HG03025 (cell line): ENCODE data around the gene DDR2.
"Not testable (repeated sequence)": the region's sequence is repeated elsewhere in the genome, so short reads cannot be mapped to it uniquely, and the experiment has no call there.

ENCODE experiments used
- ATAC-seq: cut with Tn5 transposase; IDR thresholded peaks from one replicate; pipeline ENCODE4 v1.9.1; 2021; ENCODE audit warnings: mild to moderate bottlenecking, moderate library complexity; ENCODE audit not compliant: unreplicated experiment, low FRiP score

Gene DDR2

GRCh38 chr1:162717548-162718184 lies 85.4 kb downstream of the DDR2 start:
- ATAC-seq, result no peak

GRCh38 chr1:162719678-162720077 lies 87.4 kb downstream of the DDR2 start:
- ATAC-seq, result no peak

- no peak for ATAC-seq
Measured at GRCh38 chr1:162720996-162721395, 88.7 kb downstream of the DDR2 start.

- no peak for ATAC-seq
Measured at GRCh38 chr1:162721471-162721870, 89.2 kb downstream of the DDR2 start.

- no peak for ATAC-seq
Measured at GRCh38 chr1:162722036-162722435, 89.8 kb downstream of the DDR2 start.

GRCh38 chr1:162724583-162725120 lies 92.4 kb downstream of the DDR2 start:
- ATAC-seq, result no peak

GRCh38 chr1:162725301-162725837 lies 93.1 kb downstream of the DDR2 start:
- no peak for ATAC-seq

GRCh38 chr1:162726555-162726954 lies 94.3 kb downstream of the DDR2 start:
- ATAC-seq, result no peak

- not testable (repeated sequence) for ATAC-seq
Measured at GRCh38 chr1:162727493-162727892, 95.2 kb downstream of the DDR2 start.

GRCh38 chr1:162728573-162728972 lies 96.3 kb downstream of the DDR2 start:
- no peak for ATAC-seq

- ATAC-seq, result not testable (repeated sequence)
Measured at GRCh38 chr1:162729195-162729774, 97.0 kb downstream of the DDR2 start.

GRCh38 chr1:162732094-162732493 lies 99.8 kb downstream of the DDR2 start:
- no peak for ATAC-seq

- no peak for ATAC-seq
Measured at GRCh38 chr1:162732566-162733335, 100.5 kb downstream of the DDR2 start.

GRCh38 chr1:162733336-162733590 lies 101.0 kb downstream of the DDR2 start:
- ATAC-seq, result no peak

- no peak for ATAC-seq
Measured at GRCh38 chr1:162734047-162734446, 101.8 kb downstream of the DDR2 start.

GRCh38 chr1:162736184-162736583 lies 103.9 kb downstream of the DDR2 start:
- no peak for ATAC-seq

- peak; percentile 75 for ATAC-seq
Measured at GRCh38 chr1:162736633-162737067, 104.4 kb downstream of the DDR2 start.

- ATAC-seq, result no peak
Measured at GRCh38 chr1:162740755-162741154, 108.5 kb downstream of the DDR2 start.

- ATAC-seq, result no peak
Measured at GRCh38 chr1:162741574-162741973, 109.3 kb downstream of the DDR2 start.

- not testable (repeated sequence) for ATAC-seq
Measured at GRCh38 chr1:162746264-162746942, 114.1 kb downstream of the DDR2 start.
